Activated T-helper 1 cell treated with Interleukin-2 at 50 U/mL for 16 hours (primary cell): ENCODE results near the gene PHPT1.

Experiments
- DNase-seq: peaks from one replicate; pipeline ENCODE4 v3.0.0-alpha.2; 2020; ENCODE audit warnings: low read depth

The PHPT1 gene

GRCh38 chr9:136848393-136849037 lies 694 bp upstream of the PHPT1 start:
- DNase-seq = no peak

GRCh38 chr9:136849960-136850865 lies 1.0 kb downstream of the PHPT1 start:
- DNase-seq = no peak

GRCh38 chr9:136850866-136851775 lies 1.9 kb downstream of the PHPT1 start:
- DNase-seq = no peak

GRCh38 chr9:136851941-136852663 lies 2.9 kb downstream of the PHPT1 start, which contains the start of gene MAMDC4:
Gene MAMDC4 (plus strand): TSS chr9:136852346. CDS start chr9:136852417, 71 bp downstream.
- no peak for DNase-seq

- DNase-seq = no peak
Observed at GRCh38 chr9:136852664-136853595, 3.7 kb downstream of the PHPT1 start.

- no peak for DNase-seq
Observed at GRCh38 chr9:136853596-136854112, 4.4 kb downstream of the PHPT1 start.

GRCh38 chr9:136854113-136854841 lies 5.1 kb downstream of the PHPT1 start:
- no peak for DNase-seq

- DNase-seq = no peak
Observed at GRCh38 chr9:136854842-136855460, 5.7 kb downstream of the PHPT1 start.

- no peak for DNase-seq
Observed at GRCh38 chr9:136855461-136856078, 6.4 kb downstream of the PHPT1 start.

- no peak for DNase-seq
Observed at GRCh38 chr9:136856079-136856476, 6.9 kb downstream of the PHPT1 start.

- DNase-seq = no peak
Observed at GRCh38 chr9:136856541-136857141, 7.4 kb downstream of the PHPT1 start.

- DNase-seq = no peak
Observed at GRCh38 chr9:136857166-136857565, 8.0 kb downstream of the PHPT1 start.

GRCh38 chr9:136857581-136858412 lies 8.6 kb downstream of the PHPT1 start:
- DNase-seq = no peak

- DNase-seq = no peak
Observed at GRCh38 chr9:136858452-136858843, 9.2 kb downstream of the PHPT1 start.

GRCh38 chr9:136858844-136859757 lies 9.9 kb downstream of the PHPT1 start:
- no peak for DNase-seq

GRCh38 chr9:136860529-136860928 lies 11.3 kb downstream of the PHPT1 start:
- no peak for DNase-seq
